ENCODE data around the gene PTPA.

DNA sequence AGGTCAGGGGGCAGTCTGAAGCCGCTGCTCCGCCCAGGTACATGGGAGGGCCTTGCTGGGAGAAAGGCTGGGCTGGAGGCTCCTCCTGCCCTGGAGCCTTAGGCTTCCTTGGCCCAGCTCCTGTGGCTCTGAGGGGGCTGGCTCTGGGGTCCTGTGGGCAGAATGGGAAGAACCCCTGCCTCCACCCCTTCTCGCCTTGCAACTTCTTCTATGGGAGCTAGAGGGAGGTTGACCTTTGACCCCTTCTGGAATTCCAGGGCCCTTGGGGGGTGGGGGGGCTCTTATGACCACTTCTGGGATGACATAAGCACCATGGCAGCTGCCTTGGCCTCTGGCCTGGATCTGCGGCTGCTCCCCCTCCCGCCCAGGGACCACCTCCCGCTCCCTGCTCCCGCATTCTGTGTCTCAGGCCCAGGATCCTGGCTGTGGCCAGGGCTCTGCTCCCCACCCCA lies 34.7 kb downstream of the PTPA start:
- TF ChIP-seq, protein P1, sequence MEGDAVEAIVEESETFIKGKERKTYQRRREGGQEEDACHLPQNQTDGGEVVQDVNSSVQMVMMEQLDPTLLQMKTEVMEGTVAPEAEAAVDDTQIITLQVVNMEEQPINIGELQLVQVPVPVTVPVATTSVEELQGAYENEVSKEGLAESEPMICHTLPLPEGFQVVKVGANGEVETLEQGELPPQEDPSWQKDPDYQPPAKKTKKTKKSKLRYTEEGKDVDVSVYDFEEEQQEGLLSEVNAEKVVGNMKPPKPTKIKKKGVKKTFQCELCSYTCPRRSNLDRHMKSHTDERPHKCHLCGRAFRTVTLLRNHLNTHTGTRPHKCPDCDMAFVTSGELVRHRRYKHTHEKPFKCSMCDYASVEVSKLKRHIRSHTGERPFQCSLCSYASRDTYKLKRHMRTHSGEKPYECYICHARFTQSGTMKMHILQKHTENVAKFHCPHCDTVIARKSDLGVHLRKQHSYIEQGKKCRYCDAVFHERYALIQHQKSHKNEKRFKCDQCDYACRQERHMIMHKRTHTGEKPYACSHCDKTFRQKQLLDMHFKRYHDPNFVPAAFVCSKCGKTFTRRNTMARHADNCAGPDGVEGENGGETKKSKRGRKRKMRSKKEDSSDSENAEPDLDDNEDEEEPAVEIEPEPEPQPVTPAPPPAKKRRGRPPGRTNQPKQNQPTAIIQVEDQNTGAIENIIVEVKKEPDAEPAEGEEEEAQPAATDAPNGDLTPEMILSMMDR (IDR thresholded peaks at IDR 0.05; ENCODE audit: poor library complexity, severe bottlenecking), result no peak
- TF ChIP-seq EZH2 (IDR thresholded peaks at IDR 0.05; ENCODE audit: borderline replicate concordance, insufficient read depth, low read length, poor library complexity, severe bottlenecking) (no peak), POLR2AphosphoS5 (IDR thresholded peaks at IDR 0.05) (no peak), SMC3 (conservative IDR thresholded peaks at IDR 0.05; ENCODE audit: poor library complexity) (no peak)
